Peyer's patch (tissue), 4 donors: ENCODE measurements around the gene MEG3. TPM values are rescaled to one million over a fixed set of nuclear protein-coding genes. Genes with fewer than 3 reads are reported as not detected.
"Not testable (repeated sequence)": the region's sequence is repeated elsewhere in the genome, so short reads cannot be mapped to it uniquely, and the experiment has no call there.

ENCODE experiments used
- DNase-seq, 3 donors: peaks; one replicate each; pipeline ENCODE4 v3.0.0-alpha.2; 2017 to 2019
- H3K27ac ChIP-seq, 4 donors: fragments of 200-600 bp; sonication (generic); one replicate each; pipeline ENCODE4 v1.5.1; 2016 to 2019
- H3K27me3 ChIP-seq, 2 donors: fragments of 200-600 bp; sonication (generic); one replicate each; pipeline ENCODE4 v1.5.1; 2019
- H3K36me3 ChIP-seq, 3 donors: fragments of 200-600 bp; sonication (generic); one replicate each; pipeline ENCODE4 v1.5.1; 2016 to 2019
- H3K4me1 ChIP-seq, 4 donors: fragments of 200-600 bp; sonication (generic); one replicate each; pipeline ENCODE4 v1.5.1; 2016 to 2019
- H3K4me3 ChIP-seq, 4 donors: fragments of 200-600 bp; sonication (generic); 1 replicate in 3 of 4; 2 replicates in 1 of 4; pipeline ENCODE4 v1.5.1; 2016 to 2019; ENCODE audit warnings: mild to moderate bottlenecking in 1 of 4
- H3K9me3 ChIP-seq, 4 donors: fragments of 200-600 bp; sonication (generic); one replicate each; pipeline ENCODE4 v1.5.1; 2016 to 2019; ENCODE audit warnings: mild to moderate bottlenecking in 1 of 4
- CTCF ChIP-seq, 6 experiments: fragments of 450-650 bp in 4 of 6; fragments of 200-600 bp in 2 of 6; sonication (generic) in 1 of 6; IDR thresholded peaks; one replicate each; pipeline ENCODE4 v1.5.1; 2017 to 2019; ENCODE audit warnings: antibody characterized with exemption in 6 of 6, mild to moderate bottlenecking in 3 of 6, moderate library complexity in 1 of 6
- POLR2A ChIP-seq, 2 donors: fragments of 450-650 bp; IDR thresholded peaks; one replicate each; pipeline ENCODE4 v1.5.1; 2017; ENCODE audit warnings: antibody characterized with exemption in 2 of 2, mild to moderate bottlenecking in 2 of 2, moderate library complexity in 2 of 2
- total RNA-seq, 4 donors: library from RNA; depleted of rRNA; stranded (reverse); fragments of >200 nt; gene quantifications; one replicate each; pipeline ENCODE4 v1.1.0, GENCODE V29; 2016

The MEG3 gene
- total RNA-seq, 4 donors from 2014 or later: 5.8 to 135 (median 33.8) TPM

GRCh38 chr14:100800041-100800440 lies 25.9 kb upstream of the MEG3 start:
- Histone ChIP-seq H3K27me3 (no peaks in the 10 kb centered on the region), H3K27ac (no peak overlapping the region), H3K9me3 (no peaks in the 10 kb centered on the region), H3K4me3 (no peak overlapping the region), H3K4me1 (no peaks in the 10 kb centered on the region), H3K36me3 (no peaks in the 10 kb centered on the region)
- DNase-seq: no peak
- TF ChIP-seq CTCF (IDR thresholded peaks at IDR 0.05): no peak
- no peak for TF ChIP-seq POLR2A (IDR thresholded peaks at IDR 0.05)

DNA sequence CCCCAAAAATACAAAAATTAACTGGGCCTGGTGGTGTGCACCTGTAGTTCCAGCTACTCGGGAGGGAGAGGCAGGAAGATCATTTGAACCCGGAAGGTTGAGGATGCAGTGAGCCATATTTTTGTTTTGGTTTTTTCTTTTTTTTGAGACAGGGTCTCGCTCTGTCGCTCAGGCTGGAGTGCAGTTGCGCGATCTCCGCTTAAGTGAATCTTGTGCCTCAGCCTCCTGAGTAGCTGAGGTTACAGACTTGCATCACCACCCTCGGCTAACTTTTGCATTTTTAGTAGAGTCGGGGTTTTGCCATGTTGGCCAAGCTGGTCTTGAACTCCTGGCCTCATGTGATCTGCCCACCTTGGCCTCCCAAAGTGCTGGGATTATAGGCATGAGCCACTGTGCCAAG lies 24.5 kb upstream of the MEG3 start:
- not testable (repeated sequence) for H3K9me3 ChIP-seq, H3K27ac ChIP-seq, H3K4me1 ChIP-seq, H3K4me3 ChIP-seq, DNase-seq, H3K27me3 ChIP-seq, H3K36me3 ChIP-seq

DNA sequence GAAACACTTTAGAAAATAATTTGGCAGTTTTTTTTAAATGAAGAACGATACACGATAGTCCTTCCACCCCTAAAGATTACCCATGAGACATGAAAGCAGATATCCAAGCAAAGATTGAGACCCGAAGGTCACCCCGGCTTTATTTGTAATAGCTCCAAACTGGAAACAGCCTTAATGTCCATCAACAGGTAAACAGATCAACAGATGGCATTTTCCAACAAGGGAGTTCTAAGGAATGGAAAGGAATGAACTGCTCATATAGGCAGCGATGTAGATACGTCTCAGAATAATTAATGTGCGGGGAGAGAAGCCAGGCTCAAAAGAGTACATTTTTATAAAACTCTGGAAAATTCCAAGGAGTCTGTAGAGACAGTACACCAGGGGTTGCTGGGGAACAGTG lies 23.7 kb upstream of the MEG3 start:
- H3K9me3 ChIP-seq: no peaks in the 10 kb centered on the region
- no peaks in the 10 kb centered on the region for H3K27me3 ChIP-seq
- H3K36me3 ChIP-seq: no peaks in the 10 kb centered on the region
- DNase-seq: no peak
- H3K27ac ChIP-seq: no peak overlapping the region
- no peaks in the 10 kb centered on the region for H3K4me1 ChIP-seq
- no peak overlapping the region for H3K4me3 ChIP-seq
- TF ChIP-seq CTCF (IDR thresholded peaks at IDR 0.05): no peak

DNA sequence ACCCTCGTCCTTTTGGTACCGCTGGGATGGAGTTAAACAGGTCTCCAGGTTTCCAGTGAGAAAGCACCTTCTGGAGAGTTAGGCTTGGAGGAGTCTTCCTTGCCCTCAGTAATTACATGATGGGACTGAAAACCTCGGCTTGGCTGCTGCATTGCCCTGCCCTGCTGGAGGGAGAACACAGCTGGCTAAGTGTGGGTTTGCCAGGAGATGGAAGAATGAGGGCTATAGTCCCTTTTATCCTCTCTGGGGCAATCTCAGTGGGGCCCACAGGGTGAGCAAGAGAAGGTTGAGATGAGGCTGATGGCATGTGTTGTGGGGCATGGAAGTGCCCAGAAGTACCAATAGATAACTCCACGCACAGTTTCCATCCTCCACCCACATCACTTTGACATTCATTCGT lies 23.2 kb upstream of the MEG3 start:
- H3K27me3 ChIP-seq: no peaks in the 10 kb centered on the region
- TF ChIP-seq CTCF (IDR thresholded peaks at IDR 0.05) (no peak), POLR2A (IDR thresholded peaks at IDR 0.05) (no peak)
- no peak overlapping the region for H3K4me3 ChIP-seq
- no peaks in the 10 kb centered on the region for H3K36me3 ChIP-seq
- H3K4me1 ChIP-seq: no peaks in the 10 kb centered on the region
- H3K27ac ChIP-seq: no peak overlapping the region
- H3K9me3 ChIP-seq: no peaks in the 10 kb centered on the region
- no peak for DNase-seq

- no peak for DNase-seq
- H3K36me3 ChIP-seq: no peaks in the 10 kb centered on the region
- H3K27ac ChIP-seq: no peak overlapping the region
- H3K4me3 ChIP-seq: no peak overlapping the region
- no peak for TF ChIP-seq CTCF (IDR thresholded peaks at IDR 0.05)
- H3K4me1 ChIP-seq: no peaks in the 10 kb centered on the region
- H3K27me3 ChIP-seq: no peaks in the 10 kb centered on the region
- no peaks in the 10 kb centered on the region for H3K9me3 ChIP-seq
Measured at GRCh38 chr14:100803226-100803625, 22.7 kb upstream of the MEG3 start.

GRCh38 chr14:100803676-100804075 lies 22.2 kb upstream of the MEG3 start:
- Histone ChIP-seq H3K4me3 (no peak overlapping the region), H3K9me3 (no peaks in the 10 kb centered on the region), H3K27me3 (no peaks in the 10 kb centered on the region), H3K36me3 (no peaks in the 10 kb centered on the region), H3K27ac (no peak overlapping the region), H3K4me1 (no peaks in the 10 kb centered on the region)
- TF ChIP-seq POLR2A (IDR thresholded peaks at IDR 0.05) (no peak), CTCF (IDR thresholded peaks at IDR 0.05) (no peak)
- no peak for DNase-seq
